Testis (tissue), 2 donors: ENCODE data around the gene LRRC17.

Experiments
- CTCF ChIP-seq, 3 experiments: fragments of 450-650 bp in 2 of 3; fragments of 200-600 bp in 1 of 3; sonication (generic) in 1 of 3; IDR thresholded peaks; one replicate each; pipeline ENCODE4 v1.5.1; 2016 to 2019; ENCODE audit warnings: antibody characterized with exemption in 3 of 3, mild to moderate bottlenecking in 2 of 3, moderate library complexity in 1 of 3
- POLR2A ChIP-seq: fragments of 450-650 bp; IDR thresholded peaks from one replicate; pipeline ENCODE4 v1.6.1; 2017; ENCODE audit warnings: antibody characterized with exemption, mild to moderate bottlenecking, moderate library complexity

GRCh38 chr7:102874166-102874829, 38.5 kb upstream of the LRRC17 start:
- TF ChIP-seq CTCF (IDR thresholded peaks at IDR 0.05) (no peak), POLR2A (no peak)
